ENCODE results near the gene DSG3.

DSG3 gene

DNA sequence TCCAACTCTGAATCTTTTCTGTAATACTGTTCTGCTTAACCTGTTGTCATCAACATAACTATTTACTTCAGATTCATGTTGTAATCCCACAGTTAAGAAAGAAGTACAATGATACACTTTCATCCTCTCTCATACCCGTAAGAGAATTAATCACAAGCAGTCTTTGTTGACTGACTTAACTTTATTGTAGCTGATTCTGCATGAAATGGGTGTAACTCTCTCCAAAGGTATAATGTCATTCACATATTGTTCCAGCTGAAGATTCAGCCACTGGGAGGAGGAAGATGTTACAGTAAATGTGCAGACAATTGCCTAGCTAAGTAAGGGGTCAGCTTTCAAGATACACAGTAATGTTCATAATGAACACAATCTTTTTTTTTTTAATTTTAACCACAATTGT is 36.9 kb downstream of the DSG3 start:
- DNase-seq (ENCODE audit: low read depth, low spot score) = no peak
- in situ Hi-C loops (cut with HindIII; ENCODE audit: low sequenced_read_pairs) = no loop called here
- no peak overlapping the region for H3K4me3 ChIP-seq (ENCODE audit: low read depth, low read length)
- TF ChIP-seq, protein P1, sequence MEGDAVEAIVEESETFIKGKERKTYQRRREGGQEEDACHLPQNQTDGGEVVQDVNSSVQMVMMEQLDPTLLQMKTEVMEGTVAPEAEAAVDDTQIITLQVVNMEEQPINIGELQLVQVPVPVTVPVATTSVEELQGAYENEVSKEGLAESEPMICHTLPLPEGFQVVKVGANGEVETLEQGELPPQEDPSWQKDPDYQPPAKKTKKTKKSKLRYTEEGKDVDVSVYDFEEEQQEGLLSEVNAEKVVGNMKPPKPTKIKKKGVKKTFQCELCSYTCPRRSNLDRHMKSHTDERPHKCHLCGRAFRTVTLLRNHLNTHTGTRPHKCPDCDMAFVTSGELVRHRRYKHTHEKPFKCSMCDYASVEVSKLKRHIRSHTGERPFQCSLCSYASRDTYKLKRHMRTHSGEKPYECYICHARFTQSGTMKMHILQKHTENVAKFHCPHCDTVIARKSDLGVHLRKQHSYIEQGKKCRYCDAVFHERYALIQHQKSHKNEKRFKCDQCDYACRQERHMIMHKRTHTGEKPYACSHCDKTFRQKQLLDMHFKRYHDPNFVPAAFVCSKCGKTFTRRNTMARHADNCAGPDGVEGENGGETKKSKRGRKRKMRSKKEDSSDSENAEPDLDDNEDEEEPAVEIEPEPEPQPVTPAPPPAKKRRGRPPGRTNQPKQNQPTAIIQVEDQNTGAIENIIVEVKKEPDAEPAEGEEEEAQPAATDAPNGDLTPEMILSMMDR (IDR thresholded peaks at IDR 0.05; ENCODE audit: low read depth, low read length) = no peak

DNA sequence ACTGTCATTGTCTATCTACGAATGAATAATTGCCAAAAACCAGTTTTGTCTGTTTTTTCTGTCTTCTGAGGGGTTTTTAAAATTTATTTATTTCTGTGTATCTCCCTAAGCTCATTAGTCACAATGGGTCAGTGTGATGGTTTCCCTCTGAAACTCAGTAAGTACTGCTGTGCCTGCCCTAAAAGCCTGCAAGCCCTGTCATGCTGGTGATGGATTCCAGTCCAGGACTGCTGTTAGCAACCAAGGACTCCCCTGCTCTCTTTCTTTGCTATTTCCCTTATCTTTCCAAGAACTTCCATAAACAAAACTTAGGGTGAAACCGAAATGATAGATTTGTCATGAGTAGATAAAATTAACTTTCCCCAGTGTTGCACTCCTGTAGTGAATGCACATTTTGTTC is 38.6 kb downstream of the DSG3 start:
- no peak overlapping the region for H3K4me3 ChIP-seq (ENCODE audit: low read depth, low read length)
- in situ Hi-C loops (cut with HindIII; ENCODE audit: low sequenced_read_pairs) = no loop called here
- DNase-seq (ENCODE audit: low read depth, low spot score) = no peak
- TF ChIP-seq, protein P1 (IDR thresholded peaks at IDR 0.05; ENCODE audit: low read depth, low read length) = no peak

DNA sequence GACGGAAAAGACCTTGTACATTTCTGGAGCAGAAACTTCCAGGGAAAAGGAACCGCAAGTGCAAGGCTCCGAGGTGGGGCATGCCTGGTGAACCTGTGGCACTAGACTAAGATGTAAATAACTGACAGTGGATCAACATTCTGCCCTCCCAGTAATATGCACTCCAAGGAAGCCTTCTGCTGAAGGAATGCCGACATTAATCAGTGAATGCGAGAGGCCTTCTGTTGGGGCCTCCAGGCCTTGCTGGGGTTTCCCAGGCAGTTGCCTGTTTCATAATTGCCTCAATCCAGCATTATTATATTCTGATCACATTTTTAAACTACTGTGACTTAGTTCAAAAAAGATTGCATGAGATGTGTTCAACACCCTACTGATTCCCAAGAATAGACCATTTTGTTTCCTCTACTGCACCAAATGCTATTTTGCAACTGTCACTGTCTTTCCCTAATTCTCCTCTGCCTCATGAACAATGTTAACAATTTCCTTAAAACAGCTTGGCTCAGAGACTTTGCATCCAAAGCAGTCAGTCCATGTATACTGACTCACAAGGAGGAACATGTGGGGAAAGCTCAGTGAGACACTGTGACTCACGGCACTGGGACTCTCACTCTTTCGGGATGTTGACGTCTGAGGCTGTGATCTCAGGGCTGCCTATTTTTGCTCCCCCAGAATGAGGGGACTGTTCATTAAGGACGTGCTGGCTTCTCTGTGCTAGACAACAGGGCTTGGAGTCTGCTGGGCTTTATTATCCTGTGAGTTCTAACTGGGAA is 39.9 kb downstream of the DSG3 start:
- DNase-seq (ENCODE audit: low read depth, low spot score) = peak; percentile 90
- TF ChIP-seq, protein P1 (IDR thresholded peaks at IDR 0.05; ENCODE audit: low read depth, low read length) = no peak
- no peak overlapping the region for H3K4me3 ChIP-seq (ENCODE audit: low read depth, low read length)
- in situ Hi-C loops (cut with HindIII; ENCODE audit: low sequenced_read_pairs) = no loop called here

DNA sequence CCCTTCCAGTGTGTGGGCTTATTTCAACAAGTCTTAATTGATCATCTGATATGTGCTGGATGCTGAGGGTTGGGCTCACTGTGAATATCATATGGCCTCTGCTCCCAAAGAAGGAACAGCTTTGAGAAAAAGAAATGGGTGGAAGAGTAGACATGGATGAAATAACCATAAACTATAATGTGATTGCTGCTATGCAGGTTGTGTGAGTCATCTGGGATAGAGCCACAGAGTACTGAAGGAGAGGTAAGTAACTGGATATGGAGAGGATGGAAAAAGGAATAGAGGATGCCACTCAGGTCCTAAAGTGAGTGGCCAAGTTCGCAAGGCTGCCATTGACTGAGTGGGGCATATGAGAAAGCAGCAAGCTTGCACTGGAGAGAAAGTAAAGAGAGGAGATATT is 41.8 kb downstream of the DSG3 start:
- TF ChIP-seq, protein P1 (IDR thresholded peaks at IDR 0.05; ENCODE audit: low read depth, low read length) = no peak
- in situ Hi-C loops (cut with HindIII; ENCODE audit: low sequenced_read_pairs) = no loop called here
- no peak overlapping the region for H3K4me3 ChIP-seq (ENCODE audit: low read depth, low read length)
- DNase-seq (ENCODE audit: low read depth, low spot score) = peak; percentile 27

DNA sequence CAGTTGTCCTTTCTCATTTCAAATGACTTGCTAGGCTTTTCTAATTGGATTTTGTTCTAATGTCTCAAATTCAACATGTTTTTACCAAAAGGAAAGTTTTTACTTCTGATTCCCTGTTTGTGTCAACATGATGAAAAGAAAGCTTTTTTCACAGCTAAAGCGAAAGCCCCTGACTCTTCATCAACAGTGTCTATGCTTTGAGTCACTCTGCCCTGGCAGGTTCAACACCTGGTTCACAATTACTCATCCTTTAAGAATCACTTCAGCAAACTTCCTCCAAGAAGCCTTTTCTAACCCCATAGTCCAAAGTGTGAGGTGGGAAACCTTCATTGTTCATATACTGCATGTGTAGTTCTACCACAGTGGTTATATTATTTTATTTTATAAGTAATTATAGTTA is 42.8 kb downstream of the DSG3 start:
- in situ Hi-C loops (cut with HindIII; ENCODE audit: low sequenced_read_pairs) = no loop called here
- TF ChIP-seq, protein P1 (IDR thresholded peaks at IDR 0.05; ENCODE audit: low read depth, low read length) = no peak
- H3K4me3 ChIP-seq (ENCODE audit: low read depth, low read length) = no peak overlapping the region
- DNase-seq (ENCODE audit: low read depth, low spot score) = no peak

DNA sequence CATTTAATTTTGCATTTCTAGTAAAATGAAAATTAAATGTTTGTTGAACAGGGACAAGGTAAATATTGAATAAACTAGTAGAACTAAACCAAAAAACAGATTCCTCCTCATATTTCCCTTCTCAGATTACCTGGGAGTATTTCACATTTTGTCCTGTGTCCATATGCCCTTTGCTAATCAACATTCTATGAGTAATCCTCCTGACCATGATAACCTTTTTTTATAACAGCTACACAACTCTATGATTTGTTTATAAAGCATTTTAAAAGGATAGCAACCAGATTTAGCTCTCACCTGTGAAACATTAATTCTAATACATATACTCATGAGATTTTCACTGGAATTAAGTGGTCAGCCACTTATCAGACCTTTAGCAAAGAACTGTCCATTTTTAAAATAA is 43.3 kb downstream of the DSG3 start:
- in situ Hi-C loops (cut with HindIII; ENCODE audit: low sequenced_read_pairs) = no loop called here
- H3K4me3 ChIP-seq (ENCODE audit: low read depth, low read length) = no peak overlapping the region
- TF ChIP-seq, protein P1 (IDR thresholded peaks at IDR 0.05; ENCODE audit: low read depth, low read length) = no peak
- DNase-seq (ENCODE audit: low read depth, low spot score) = no peak

Measured in astrocyte of the spinal cord (primary cell).